ENCODE measurements around the gene PIGS. TPM values are rescaled to one million over a fixed set of nuclear protein-coding genes. Genes with fewer than 3 reads are reported as not detected.

The PIGS gene
- total and polyA plus RNA-seq, 2 of the 4 experiments (the other 2 are of a cell fraction) = 28.7 to 78.9 TPM

DNA sequence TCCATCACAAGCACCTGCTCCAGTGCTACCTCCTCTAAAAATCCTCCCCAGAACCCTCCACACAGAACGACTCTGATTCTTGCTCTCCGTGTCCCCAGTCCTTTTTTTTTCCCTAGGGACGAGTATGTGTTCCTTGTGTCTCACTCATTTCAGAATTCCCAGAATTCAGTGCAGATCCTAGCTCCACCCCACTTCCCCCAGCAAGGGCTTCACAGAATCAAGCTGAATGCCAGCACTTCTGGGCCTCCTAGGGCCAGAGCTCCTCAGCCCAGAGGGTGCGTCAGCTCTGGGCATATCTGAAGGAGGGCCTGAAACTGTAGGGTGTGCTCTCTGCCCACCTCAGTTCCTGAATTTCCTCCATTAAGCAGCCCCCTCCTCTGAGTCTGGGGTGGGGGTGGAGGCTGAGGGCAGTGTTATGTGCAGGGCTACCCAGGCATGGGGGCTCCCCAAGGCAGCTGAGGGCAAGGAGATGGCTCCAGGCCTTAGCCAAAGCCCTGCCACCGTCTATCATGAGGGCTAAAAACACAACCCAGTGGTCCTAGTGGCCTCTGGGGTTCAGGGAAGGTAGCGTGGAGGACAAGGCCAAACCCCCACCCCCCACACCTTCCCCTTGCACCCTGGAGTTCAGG, 25.4 kb downstream of the PIGS start:
- Histone ChIP-seq H2BK15ac (ENCODE audit: low read depth, low read length) (no peak overlapping the region), H3K9me1 (ENCODE audit: insufficient read depth, low read length) (no peaks in the 10 kb centered on the region), H4K5ac (ENCODE audit: low read depth, low read length) (no peak overlapping the region), H3K79me1 (ENCODE audit: low read depth in 1 of 2, low read length in 2 of 2) (peaks cover 7 to 14% of the 10 kb centered on the region in 2 experiments; a peak in 2 of 4 replicates), H3K18ac (ENCODE audit: low read depth, low read length) (no peak overlapping the region), H3K27ac (ENCODE audit: insufficient read depth, low read length) (no peak overlapping the region), H2AK5ac (ENCODE audit: low read depth, low read length) (no peak overlapping the region), H2BK20ac (ENCODE audit: low read depth, low read length) (no peak overlapping the region), H4K20me1 (ENCODE audit: insufficient read depth, low read length) (0 out of 2 replicates have a peak, but pooled peaks cover under 1% of the 10 kb centered on the region), H4K8ac (ENCODE audit: low read depth in 2 of 2, low read length in 2 of 2) (0 out of 4 replicates have a peak overlapping the region, but pooled peaks of 1 of the 2 experiments have one; percentile 14), H3K56ac (ENCODE audit: extremely low read depth, insufficient read depth, low read length) (no peak overlapping the region), H3K4me2 (ENCODE audit: low read depth, low read length) (no peak overlapping the region), H2AK9ac (replicated peaks; ENCODE audit: low read depth, low read length, poor library complexity) (no peak overlapping the region), H2BK120ac (ENCODE audit: low read depth, low read length) (no peak overlapping the region), H3K36me3 (ENCODE audit: control insufficient read depth, insufficient read depth, low read length) (peaks cover 8% of the 10 kb centered on the region; the same call in 1 of the 2 replicates), H2AFZ (replicated peaks; ENCODE audit: low read length, poor library complexity) (peak overlapping the region; percentile 57), H4K91ac (ENCODE audit: insufficient read depth, low read depth, low read length) (no peak overlapping the region), H3K4ac (ENCODE audit: low read depth, low read length) (no peak overlapping the region), H3K14ac (replicated peaks; ENCODE audit: low read depth, low read length) (no peak overlapping the region), H3K9me3 (ENCODE audit: control insufficient read depth, insufficient read depth, low read length) (no peaks in the 10 kb centered on the region), H3K4me3 (ENCODE audit: insufficient read depth, low read depth, low read length) (no peak overlapping the region), H2BK5ac (ENCODE audit: low read depth, low read length, poor library complexity, severe bottlenecking) (no peak overlapping the region), H3K4me1 (ENCODE audit: control insufficient read depth, insufficient read depth, low read length) (no peaks in the 10 kb centered on the region; the same call in 1 of the 2 replicates), H3K27me3 (ENCODE audit: control insufficient read depth, insufficient read depth, low read length) (no peaks in the 10 kb centered on the region), H3K23ac (ENCODE audit: low read depth, low read length) (no peak overlapping the region), H3K9ac (ENCODE audit: low read depth, low read length) (no peak overlapping the region)
- dilution Hi-C loops (cut with HindIII; ENCODE audit: low sequenced_read_pairs, unreplicated experiment) (no loop called here), intact Hi-C loops (cut with micrococcal nuclease) (loop anchor here (10.0 kb wide), 1 partner anchor 141 kb away; the partner anchor contains the start of gene SLC46A1), in situ Hi-C loops (cut with MboI; ENCODE audit: low sequenced_read_pairs) (no loop called here)
- TF ChIP-seq, protein P1, sequence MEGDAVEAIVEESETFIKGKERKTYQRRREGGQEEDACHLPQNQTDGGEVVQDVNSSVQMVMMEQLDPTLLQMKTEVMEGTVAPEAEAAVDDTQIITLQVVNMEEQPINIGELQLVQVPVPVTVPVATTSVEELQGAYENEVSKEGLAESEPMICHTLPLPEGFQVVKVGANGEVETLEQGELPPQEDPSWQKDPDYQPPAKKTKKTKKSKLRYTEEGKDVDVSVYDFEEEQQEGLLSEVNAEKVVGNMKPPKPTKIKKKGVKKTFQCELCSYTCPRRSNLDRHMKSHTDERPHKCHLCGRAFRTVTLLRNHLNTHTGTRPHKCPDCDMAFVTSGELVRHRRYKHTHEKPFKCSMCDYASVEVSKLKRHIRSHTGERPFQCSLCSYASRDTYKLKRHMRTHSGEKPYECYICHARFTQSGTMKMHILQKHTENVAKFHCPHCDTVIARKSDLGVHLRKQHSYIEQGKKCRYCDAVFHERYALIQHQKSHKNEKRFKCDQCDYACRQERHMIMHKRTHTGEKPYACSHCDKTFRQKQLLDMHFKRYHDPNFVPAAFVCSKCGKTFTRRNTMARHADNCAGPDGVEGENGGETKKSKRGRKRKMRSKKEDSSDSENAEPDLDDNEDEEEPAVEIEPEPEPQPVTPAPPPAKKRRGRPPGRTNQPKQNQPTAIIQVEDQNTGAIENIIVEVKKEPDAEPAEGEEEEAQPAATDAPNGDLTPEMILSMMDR (conservative IDR thresholded peaks at IDR 0.05; ENCODE audit: low read depth, low read length) = no peak
- TF ChIP-seq MXI1 (IDR thresholded peaks at IDR 0.05; ENCODE audit: borderline replicate concordance, low read depth, low read length) = no peak
- no peak for TF ChIP-seq MAZ (IDR thresholded peaks at IDR 0.05; ENCODE audit: borderline replicate concordance, low read depth, low read length)
- TF ChIP-seq CEBPB (IDR thresholded peaks at IDR 0.05; ENCODE audit: low read depth, low read length) = no peak
- TF ChIP-seq, protein P2, sequence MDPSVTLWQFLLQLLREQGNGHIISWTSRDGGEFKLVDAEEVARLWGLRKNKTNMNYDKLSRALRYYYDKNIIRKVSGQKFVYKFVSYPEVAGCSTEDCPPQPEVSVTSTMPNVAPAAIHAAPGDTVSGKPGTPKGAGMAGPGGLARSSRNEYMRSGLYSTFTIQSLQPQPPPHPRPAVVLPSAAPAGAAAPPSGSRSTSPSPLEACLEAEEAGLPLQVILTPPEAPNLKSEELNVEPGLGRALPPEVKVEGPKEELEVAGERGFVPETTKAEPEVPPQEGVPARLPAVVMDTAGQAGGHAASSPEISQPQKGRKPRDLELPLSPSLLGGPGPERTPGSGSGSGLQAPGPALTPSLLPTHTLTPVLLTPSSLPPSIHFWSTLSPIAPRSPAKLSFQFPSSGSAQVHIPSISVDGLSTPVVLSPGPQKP (IDR thresholded peaks at IDR 0.05; ENCODE audit: borderline replicate concordance, low read depth, low read length) = no peak
- TF ChIP-seq POLR2A (IDR thresholded peaks at IDR 0.05; ENCODE audit: low read depth, low read length) = no peak
- no peak for TF ChIP-seq MAFK (IDR thresholded peaks at IDR 0.05; ENCODE audit: low read depth, low read length)
- TF ChIP-seq FOS (IDR thresholded peaks at IDR 0.05; ENCODE audit: low read depth, low read length) = no peak
- TF ChIP-seq, protein P3, sequence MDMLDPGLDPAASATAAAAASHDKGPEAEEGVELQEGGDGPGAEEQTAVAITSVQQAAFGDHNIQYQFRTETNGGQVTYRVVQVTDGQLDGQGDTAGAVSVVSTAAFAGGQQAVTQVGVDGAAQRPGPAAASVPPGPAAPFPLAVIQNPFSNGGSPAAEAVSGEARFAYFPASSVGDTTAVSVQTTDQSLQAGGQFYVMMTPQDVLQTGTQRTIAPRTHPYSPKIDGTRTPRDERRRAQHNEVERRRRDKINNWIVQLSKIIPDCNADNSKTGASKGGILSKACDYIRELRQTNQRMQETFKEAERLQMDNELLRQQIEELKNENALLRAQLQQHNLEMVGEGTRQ (IDR thresholded peaks at IDR 0.05; ENCODE audit: low read depth, low read length) = no peak
- TF ChIP-seq RCOR1 (IDR thresholded peaks at IDR 0.05; ENCODE audit: insufficient replicate concordance, low read length) = no peak
- no peak for TF ChIP-seq CHD1 (IDR thresholded peaks at IDR 0.05; ENCODE audit: low read depth, low read length)
- ChIA-PET POLR2A (ENCODE audit: unreplicated experiment) (no interaction called here), CTCF (no interaction called here)
- BruUV-seq (replicated peaks) = no TSS peak
- DNase-seq (no peak), ATAC-seq (ENCODE audit: low read depth) (no peak; the same call in 1 of the 2 replicates)
- WGBS, 2 experiments (ENCODE audit: extremely low coverage in 2 of 2, insufficient read length in 1 of 2) = 68% methylated on average over 3 of the region's 6 CpGs; no CpG with 5 or more reads in 1 of the 2 experiments

Measured in IMR-90 (cell line).